Stimulated activated CD8-positive, alpha-beta memory T cell treated with anti-CD3 and anti-CD28 coated beads, Interleukin-2, amount 100 ng/mL, for 1 hour (primary cell): ENCODE results near the gene TMEM273.

ENCODE experiments used
- DNase-seq, 2 donors: peaks; one replicate each; pipeline ENCODE4 v3.0.0-alpha.2; 2020; ENCODE audit warnings: low read depth in 2 of 2

The TMEM273 gene

GRCh38 chr10:49176310-49177268 is 11.6 kb downstream of the TMEM273 start:
- no peak for DNase-seq

GRCh38 chr10:49175587-49176309 is 12.4 kb downstream of the TMEM273 start:
- DNase-seq = no peak

GRCh38 chr10:49174926-49175500 is 13.2 kb downstream of the TMEM273 start:
- no peak for DNase-seq

- DNase-seq = no peak
Measured at GRCh38 chr10:49174261-49174925, 13.8 kb downstream of the TMEM273 start.

GRCh38 chr10:49173853-49174252 is 14.3 kb downstream of the TMEM273 start:
- DNase-seq = no peak

- DNase-seq = no peak
Measured at GRCh38 chr10:49173201-49173772, 14.9 kb downstream of the TMEM273 start.

GRCh38 chr10:49172777-49173132 is 15.4 kb downstream of the TMEM273 start:
- no peak for DNase-seq

GRCh38 chr10:49172061-49172776 is 16.0 kb downstream of the TMEM273 start:
- DNase-seq = no peak

- no peak for DNase-seq
Measured at GRCh38 chr10:49171326-49172060, 16.7 kb downstream of the TMEM273 start.

- DNase-seq = no peak
Measured at GRCh38 chr10:49170632-49171325, 17.4 kb downstream of the TMEM273 start.

- DNase-seq = no peak
Measured at GRCh38 chr10:49169776-49170175, 18.4 kb downstream of the TMEM273 start.

GRCh38 chr10:49168831-49169500 is 19.2 kb downstream of the TMEM273 start:
- DNase-seq = no peak

GRCh38 chr10:49168171-49168540 is 20.0 kb downstream of the TMEM273 start:
- DNase-seq = no peak

- no peak for DNase-seq
Measured at GRCh38 chr10:49167425-49168170, 20.6 kb downstream of the TMEM273 start.

GRCh38 chr10:49166484-49167400 is 21.4 kb downstream of the TMEM273 start:
- DNase-seq = no peak

GRCh38 chr10:49165821-49166483 is 22.2 kb downstream of the TMEM273 start:
- DNase-seq = no peak

GRCh38 chr10:49165259-49165658 is 22.9 kb downstream of the TMEM273 start:
- no peak for DNase-seq
